NCI-H748 (cell line): ENCODE data around the gene HMHB1.
"Not testable (repeated sequence)": the region's sequence is repeated elsewhere in the genome, so short reads cannot be mapped to it uniquely, and the experiment has no call there.

Experiments used
- DNase-seq: peaks from one replicate; lab custom pipeline; 2025; ENCODE audit not compliant: unreplicated experiment; lab: John Stamatoyannopoulos, UW

Gene HMHB1

DNA sequence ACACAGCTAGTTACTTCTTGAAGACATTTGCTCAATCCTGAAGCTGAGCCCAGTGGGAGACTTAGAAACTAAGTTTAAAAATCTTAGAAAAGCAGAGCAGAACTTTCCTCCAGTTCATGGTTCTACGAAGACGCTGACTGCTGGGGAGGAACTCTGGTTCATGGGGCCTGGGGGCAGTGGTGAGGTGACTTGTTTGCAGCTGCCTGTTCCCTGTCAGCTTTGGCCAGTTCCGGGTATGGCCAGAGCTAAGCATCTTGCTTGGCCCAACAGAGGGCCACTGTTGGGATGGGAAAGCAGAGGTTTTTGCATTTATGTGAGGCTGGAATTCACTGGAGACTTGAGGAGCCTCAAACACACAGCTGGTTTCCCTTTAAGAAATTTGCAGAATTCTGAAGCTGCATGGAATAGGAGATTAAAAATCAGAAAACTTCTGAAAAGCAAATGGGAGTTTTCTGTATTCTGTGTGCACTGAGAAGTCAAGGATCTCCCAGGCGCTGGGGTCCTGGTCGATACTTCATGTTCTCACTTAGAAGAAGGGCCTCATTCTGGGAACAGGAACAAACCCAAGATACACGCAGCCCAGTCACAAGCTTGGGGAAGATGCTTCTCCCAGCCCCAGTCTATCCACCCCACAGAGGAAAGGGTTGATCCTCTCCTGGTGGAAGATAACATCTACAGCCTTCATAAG lies 10.6 kb upstream of the HMHB1 start:
- no peak for DNase-seq

- DNase-seq: no peak
Observed at GRCh38 chr5:143805861-143806260, 6.1 kb upstream of the HMHB1 start.

DNA sequence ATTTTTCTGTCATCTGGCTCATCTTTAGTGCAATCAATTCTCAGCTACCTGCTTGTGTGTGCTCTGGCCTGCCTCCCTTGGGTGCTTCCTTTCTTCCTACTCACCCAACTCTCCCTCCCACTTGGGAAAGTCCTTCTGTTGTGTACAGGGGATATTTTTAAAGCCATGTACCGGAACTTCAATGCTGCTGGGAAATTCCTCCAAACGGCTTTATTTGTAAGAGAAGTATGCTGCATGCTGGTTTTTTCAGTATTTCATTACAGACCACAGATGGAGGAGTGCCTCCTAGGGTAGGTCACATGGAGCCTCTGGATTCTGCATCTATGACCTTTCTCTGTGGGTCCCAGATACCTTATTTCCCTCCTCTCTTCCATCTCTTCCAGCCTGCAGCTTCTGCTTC lies 5.4 kb upstream of the HMHB1 start:
- no peak for DNase-seq

- DNase-seq: no peak
Observed at GRCh38 chr5:143807401-143807800, 4.6 kb upstream of the HMHB1 start.

DNA sequence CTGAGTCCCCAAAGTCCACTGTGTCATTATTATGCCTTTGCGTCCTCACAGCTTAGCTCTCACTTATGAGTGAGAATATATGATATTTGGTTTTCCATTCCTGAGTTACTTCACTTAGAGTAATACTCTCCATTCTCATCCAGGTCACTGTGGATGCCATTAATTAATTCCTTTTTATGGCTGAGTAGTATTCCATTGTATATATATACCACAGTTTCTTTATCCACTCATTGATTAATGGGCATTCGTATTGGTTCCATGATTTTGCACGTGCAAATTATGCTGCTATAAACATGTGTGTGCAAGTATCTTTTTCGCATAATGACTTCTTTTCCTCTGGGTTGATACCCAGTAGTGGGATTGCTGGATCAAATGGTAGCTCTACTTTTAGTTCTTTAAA lies 4.4 kb downstream of the HMHB1 start:
- DNase-seq: not testable (repeated sequence)

DNA sequence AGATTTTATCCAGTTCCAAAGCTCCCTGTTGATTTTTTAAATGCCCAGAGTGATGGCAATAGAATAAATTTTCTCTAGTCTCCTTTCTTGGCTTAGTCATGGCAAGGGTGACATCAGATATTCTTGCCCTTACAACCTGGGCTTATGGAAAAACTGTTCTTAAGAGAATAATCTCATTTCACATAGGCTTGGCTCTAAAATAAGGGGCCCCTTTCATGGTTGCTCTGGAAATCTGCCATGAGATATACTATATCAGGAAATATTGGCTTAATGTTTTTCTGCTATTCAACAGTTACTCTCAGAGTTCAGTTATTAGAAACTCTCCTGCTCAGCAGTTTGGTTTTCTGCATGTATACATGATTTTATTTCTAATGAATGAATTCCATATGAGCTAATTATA lies 7.8 kb downstream of the HMHB1 start:
- no peak for DNase-seq

GRCh38 chr5:143820451-143820850 lies 8.5 kb downstream of the HMHB1 start:
- no peak for DNase-seq

DNA sequence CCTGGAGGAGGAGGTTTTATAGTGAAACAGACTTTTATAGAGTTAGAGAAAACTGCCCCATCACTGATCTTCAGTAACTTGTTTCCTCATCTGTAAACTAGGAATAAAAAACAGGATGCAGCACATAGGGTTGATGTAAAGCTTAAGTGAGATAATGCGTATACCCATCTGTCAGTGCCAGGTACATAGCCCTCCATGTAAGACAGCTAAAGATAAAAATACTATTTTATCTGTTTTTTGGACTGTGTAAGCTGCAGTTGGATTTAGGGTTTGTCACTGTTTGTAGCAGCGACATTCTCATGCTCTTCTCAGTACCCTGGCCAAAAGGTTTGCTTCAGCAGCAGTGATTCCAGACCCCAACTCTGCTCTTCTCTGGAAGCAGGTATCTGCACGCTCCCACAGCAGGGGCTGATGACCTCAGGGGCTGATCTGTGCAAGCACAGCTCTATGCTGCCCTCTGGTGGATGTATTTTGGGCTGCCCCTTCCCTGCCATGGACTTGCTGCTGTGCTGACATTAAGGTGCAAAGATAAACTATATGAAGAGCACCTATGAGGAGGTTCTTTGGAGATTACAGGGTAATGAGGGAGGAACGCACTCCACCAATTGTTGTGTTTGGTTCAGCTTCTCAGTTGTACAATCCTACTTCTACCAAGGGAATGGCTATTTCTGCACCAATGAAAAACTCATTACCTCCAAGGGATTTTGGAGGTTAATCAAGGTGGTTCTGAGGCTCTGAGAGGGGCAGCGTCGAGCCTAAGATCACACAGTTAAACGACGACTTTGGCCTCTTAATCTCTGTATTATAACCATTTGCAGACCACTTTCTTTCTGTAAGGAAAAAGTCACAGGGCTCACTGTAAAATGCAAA lies 13.1 kb downstream of the HMHB1 start:
- peak; percentile 78 for DNase-seq

DNA sequence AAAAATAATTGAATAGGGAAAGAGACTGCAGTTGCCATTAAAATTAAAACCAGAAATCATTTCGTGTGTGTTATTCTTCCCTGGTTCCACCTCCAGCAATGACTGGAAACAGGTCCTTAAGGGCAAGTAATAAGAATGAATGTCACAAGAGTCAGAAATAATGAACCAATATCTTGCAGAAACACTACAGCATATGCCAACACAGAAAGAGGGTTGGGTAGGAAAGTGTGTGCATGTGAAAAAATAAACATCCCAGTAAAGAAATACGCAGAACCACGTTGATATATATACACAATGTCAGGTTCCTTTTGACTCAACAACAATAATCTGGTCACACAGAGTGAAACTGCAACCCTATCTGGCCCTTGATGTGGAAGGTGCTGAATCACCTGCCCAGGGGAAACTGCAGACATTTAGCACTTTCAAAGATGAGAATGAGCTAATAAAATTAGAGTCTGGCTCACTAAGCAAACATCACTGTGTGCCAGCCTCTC lies 15.0 kb downstream of the HMHB1 start:
- DNase-seq: peak; percentile 67

DNA sequence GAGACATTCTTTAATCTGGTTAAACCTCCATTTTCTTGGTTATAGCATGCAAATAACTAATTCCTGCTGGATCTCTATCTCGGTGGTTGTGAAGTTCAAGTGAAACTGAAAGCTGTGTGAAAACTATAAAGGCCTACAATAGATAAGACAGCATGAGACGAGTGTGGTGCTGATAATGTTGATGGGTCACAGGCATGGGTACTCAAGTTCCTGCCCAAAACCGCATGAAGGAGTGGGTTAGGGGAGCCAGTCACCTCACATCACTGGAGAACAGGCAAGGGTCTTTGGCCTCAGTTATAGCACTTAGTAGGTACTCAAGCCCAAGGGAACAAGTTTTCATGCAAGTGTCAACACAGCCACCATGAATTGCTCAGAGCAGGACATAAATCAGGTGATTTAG lies 16.7 kb downstream of the HMHB1 start:
- DNase-seq: no peak

DNA sequence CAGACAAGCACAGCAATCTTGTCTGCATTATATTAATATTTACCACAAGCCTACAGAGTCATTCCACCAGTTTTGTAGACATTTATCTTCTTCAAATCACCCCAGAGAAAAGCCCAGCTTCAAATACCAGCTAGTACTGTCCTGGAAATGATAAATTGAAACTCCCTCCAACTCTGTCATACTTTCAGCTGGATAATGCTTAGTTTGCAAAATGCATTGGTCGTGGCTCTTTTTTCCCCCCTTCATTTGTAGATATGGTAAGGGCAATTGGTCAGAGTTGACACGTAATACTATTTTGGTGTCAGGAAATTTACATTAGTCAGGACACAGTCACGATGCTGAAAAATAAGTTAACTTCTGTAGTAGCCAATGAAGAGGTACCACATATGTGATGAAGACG lies 21.2 kb downstream of the HMHB1 start:
- no peak for DNase-seq

- DNase-seq: no peak
Observed at GRCh38 chr5:143835251-143835650, 23.3 kb downstream of the HMHB1 start.

GRCh38 chr5:143836161-143836725 lies 24.3 kb downstream of the HMHB1 start:
- DNase-seq: no peak

DNA sequence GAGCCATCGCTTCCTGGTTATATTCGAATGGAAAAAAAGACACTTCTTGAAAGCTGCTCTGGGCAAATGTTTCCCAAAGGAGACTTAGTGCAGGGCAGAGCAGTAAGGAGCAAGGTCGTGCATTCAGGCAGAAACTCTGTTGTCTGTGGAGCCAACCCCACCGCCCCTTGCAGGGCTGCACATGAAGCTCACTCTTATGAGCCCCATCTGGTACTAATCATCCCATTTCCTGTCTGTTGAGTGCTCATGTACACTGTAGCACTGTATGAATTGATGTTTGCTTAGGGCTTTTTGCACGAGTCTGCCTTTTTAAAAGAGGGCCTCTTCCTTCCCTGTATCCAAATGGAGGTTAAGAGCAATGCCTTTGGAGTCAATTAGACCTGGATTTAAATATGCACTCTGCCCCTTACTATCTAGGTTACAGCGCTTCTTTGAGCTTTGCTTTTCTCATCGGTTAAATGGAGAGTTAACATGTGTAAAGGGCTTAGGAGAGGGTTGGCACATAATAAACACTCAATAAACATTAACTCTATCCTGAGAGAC lies 25.4 kb downstream of the HMHB1 start:
- peak; percentile 92 for DNase-seq

GRCh38 chr5:143841446-143841845 lies 29.5 kb downstream of the HMHB1 start:
- no peak for DNase-seq

- DNase-seq: no peak
Observed at GRCh38 chr5:143842920-143843319, 31.0 kb downstream of the HMHB1 start.

- no peak for DNase-seq
Observed at GRCh38 chr5:143843461-143843860, 31.5 kb downstream of the HMHB1 start.

GRCh38 chr5:143850050-143850683 lies 38.2 kb downstream of the HMHB1 start:
- DNase-seq: no peak

DNA sequence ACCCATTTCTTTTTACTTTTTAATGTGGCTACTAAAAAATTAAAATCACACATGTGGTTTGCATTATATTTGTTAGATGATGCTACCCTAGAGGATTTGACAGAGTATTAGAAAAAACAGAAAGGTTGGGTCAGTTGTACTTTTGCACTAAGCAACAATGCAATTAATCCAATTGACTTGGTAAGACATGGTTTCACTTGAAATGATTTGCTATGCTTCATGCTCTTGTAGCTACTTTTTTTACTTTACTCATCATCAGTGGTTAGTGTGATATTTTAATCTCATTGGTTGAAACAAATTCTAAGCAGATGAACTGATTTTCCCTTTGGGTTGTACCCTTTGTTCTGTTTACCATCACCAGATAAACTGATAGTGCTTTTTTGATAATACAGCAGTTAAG lies 39.4 kb downstream of the HMHB1 start:
- DNase-seq: no peak

DNA sequence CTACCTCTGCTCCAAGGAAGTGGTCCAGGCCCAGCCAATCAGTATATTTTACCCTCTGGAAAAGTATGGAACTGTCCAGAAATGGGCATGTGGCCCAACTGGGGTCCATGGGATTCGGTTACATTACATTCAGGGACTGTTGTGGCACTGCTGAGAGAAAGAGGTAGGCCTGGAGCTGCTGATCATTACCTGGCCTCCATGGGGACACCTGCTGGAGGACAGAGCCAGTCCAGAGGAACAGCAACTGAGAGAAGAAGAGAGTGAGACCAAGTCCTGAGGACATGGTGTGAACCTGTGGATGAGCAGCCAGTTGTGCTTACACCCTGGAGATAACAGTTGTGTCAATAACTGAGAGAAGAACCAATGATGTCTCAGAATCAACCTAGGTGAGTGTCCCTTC lies 48.2 kb downstream of the HMHB1 start:
- no peak for DNase-seq

GRCh38 chr5:143862271-143862670 lies 50.3 kb downstream of the HMHB1 start:
- no peak for DNase-seq
